Ishikawa (cell line): ENCODE results near the gene AP2M1.
A peak's percentile ranks its signal among the peaks of the same experiment; 100 is the strongest.

Experiments
- CEBPB ChIP-seq: IDR thresholded peaks from 2 replicates; pipeline ENCODE4 v1.6.1; 2012
- CREB1 ChIP-seq: IDR thresholded peaks from 2 replicates; pipeline ENCODE4 v1.6.1; 2012; ENCODE audit warnings: low read depth
- EGR1 ChIP-seq: IDR thresholded peaks from 2 replicates; pipeline ENCODE4 v1.6.1; 2012
- EP300 ChIP-seq: IDR thresholded peaks from 2 replicates; pipeline ENCODE4 v1.6.1; 2012; ENCODE audit warnings: borderline replicate concordance
- FOXM1 ChIP-seq: IDR thresholded peaks from 2 replicates; pipeline ENCODE4 v1.6.1; 2012; ENCODE audit warnings: low read depth, borderline replicate concordance
- NFIC ChIP-seq: IDR thresholded peaks from 2 replicates; pipeline ENCODE4 v1.6.1; 2012
- RAD21 ChIP-seq: IDR thresholded peaks from 2 replicates; pipeline ENCODE4 v1.6.1; 2012; ENCODE audit warnings: low read depth
- TAF1 ChIP-seq: IDR thresholded peaks from 2 replicates; pipeline ENCODE4 v1.6.1; 2012; ENCODE audit warnings: low read depth, mild to moderate bottlenecking
- TCF12 ChIP-seq: IDR thresholded peaks from 2 replicates; pipeline ENCODE4 v1.6.1; 2012; ENCODE audit warnings: low read depth
- TEAD4 ChIP-seq: IDR thresholded peaks from 2 replicates; pipeline ENCODE4 v1.6.1; 2012
- YY1 ChIP-seq: IDR thresholded peaks from 2 replicates; pipeline ENCODE4 v1.6.1; 2012; ENCODE audit warnings: low read depth
- ZBTB7A ChIP-seq: IDR thresholded peaks from 2 replicates; pipeline ENCODE4 v1.6.1; 2012; ENCODE audit warnings: low read depth
- TF ChIP-seq, protein P1 (sequence below): IDR thresholded peaks from 2 replicates; pipeline ENCODE4 v1.6.1; 2012; ENCODE audit warnings: low read depth, mild to moderate bottlenecking
- TF ChIP-seq, protein P2 (sequence below): IDR thresholded peaks from 2 replicates; pipeline ENCODE4 v1.6.1; 2012
- TF ChIP-seq, protein P3 (sequence below): IDR thresholded peaks from 2 replicates; pipeline ENCODE4 v1.6.1; 2012

AP2M1 gene

DNA sequence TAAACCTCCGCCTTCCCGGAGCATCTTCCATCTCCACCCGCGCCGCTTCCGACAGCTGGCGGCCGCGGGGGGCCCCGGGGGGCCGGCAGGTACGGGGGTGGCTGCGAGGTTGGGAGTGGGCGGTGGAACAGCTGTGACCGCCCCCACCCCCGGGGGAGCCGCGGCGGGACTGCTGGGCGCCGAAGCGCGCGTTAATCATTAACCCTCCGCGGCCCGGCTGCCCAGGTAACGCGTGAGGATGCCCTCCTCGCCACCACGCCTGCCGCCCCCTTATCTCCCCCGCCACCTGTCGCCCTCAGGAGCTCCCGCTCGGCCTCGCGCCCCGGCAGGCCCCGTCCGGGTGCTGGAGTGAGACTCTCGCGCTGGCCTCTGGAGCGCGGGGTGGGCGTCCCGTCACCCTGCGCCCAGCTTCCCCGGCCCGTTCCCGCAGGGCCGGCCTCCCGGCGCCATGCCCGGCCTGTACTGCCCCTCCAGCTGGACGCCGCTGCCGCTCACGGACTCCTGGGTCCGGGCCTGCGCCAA, 55.5 kb downstream of the AP2M1 start:
- TF ChIP-seq, protein P1, sequence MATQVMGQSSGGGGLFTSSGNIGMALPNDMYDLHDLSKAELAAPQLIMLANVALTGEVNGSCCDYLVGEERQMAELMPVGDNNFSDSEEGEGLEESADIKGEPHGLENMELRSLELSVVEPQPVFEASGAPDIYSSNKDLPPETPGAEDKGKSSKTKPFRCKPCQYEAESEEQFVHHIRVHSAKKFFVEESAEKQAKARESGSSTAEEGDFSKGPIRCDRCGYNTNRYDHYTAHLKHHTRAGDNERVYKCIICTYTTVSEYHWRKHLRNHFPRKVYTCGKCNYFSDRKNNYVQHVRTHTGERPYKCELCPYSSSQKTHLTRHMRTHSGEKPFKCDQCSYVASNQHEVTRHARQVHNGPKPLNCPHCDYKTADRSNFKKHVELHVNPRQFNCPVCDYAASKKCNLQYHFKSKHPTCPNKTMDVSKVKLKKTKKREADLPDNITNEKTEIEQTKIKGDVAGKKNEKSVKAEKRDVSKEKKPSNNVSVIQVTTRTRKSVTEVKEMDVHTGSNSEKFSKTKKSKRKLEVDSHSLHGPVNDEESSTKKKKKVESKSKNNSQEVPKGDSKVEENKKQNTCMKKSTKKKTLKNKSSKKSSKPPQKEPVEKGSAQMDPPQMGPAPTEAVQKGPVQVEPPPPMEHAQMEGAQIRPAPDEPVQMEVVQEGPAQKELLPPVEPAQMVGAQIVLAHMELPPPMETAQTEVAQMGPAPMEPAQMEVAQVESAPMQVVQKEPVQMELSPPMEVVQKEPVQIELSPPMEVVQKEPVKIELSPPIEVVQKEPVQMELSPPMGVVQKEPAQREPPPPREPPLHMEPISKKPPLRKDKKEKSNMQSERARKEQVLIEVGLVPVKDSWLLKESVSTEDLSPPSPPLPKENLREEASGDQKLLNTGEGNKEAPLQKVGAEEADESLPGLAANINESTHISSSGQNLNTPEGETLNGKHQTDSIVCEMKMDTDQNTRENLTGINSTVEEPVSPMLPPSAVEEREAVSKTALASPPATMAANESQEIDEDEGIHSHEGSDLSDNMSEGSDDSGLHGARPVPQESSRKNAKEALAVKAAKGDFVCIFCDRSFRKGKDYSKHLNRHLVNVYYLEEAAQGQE, result no peak
- TF ChIP-seq EGR1 (peak; percentile 73), YY1 (0 out of 2 replicates have a peak, but pooled peaks have one; percentile 39)
- TF ChIP-seq, protein P2, sequence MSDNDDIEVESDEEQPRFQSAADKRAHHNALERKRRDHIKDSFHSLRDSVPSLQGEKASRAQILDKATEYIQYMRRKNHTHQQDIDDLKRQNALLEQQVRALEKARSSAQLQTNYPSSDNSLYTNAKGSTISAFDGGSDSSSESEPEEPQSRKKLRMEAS, result peak; percentile 7; the same call in 1 of the 2 replicates

DNA sequence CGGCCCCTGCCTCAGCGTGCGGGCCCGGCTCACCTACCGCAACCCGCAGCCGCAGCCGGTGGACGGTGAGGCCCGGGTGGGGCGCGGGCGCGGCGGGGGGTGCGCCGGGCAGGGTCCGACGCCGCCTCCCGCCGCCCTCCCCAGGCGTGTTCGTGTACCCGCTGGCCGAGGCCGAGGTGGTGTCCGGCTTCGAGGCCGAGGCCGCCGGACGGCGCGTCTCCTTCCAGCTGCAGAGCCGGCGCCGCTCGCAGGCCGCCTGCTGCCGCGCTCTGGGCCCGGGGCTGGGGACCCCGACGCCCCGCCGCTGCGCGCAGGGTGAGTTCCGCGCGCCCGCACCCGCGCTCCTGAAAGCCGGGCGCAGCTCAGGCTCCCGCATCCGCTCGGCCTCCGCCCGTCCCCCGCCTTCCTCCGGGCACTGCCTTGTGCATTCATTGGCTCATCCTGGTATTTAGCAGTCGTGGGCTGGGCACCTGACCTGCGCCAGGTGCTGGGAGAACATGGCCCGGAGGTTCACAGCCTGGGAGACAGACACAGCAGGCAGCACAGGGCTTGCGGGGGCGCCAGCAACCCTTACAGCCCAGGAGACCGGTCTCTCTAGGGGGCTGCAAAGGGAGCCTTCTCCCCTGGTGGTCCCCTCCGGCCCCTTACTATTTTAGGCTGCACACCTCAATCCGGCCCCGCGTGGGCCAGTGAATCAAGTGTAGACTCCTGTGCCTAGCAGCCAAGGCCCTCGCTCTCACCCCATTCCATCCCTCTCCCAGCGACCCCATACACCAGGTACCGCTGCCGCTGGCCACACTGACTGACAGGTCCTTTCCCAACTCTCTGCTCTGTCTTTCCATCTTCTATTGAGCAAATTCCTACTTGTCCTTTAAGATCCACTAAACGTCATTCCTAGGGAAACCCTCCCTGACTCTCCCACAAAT, 56.2 kb downstream of the AP2M1 start:
- TF ChIP-seq YY1, result no peak
- TF ChIP-seq CREB1, result no peak
- 0 out of 2 replicates have a peak, but pooled peaks have one; percentile 26 for TF ChIP-seq TCF12
- TF ChIP-seq, protein P3, sequence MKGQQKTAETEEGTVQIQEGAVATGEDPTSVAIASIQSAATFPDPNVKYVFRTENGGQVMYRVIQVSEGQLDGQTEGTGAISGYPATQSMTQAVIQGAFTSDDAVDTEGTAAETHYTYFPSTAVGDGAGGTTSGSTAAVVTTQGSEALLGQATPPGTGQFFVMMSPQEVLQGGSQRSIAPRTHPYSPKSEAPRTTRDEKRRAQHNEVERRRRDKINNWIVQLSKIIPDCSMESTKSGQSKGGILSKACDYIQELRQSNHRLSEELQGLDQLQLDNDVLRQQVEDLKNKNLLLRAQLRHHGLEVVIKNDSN, result peak; percentile 86
- TF ChIP-seq ZBTB7A, result no peak
- TF ChIP-seq NFIC, result no peak
- no peak for TF ChIP-seq RAD21
- TF ChIP-seq CEBPB, result no peak
- TF ChIP-seq, protein P2, result peak; percentile 38; the same call in 1 of the 2 replicates
- TF ChIP-seq EGR1, result peak; percentile 44
- TF ChIP-seq, protein P1, result no peak
- no peak for TF ChIP-seq TAF1
- no peak for TF ChIP-seq FOXM1
- peak; percentile 61 for TF ChIP-seq TEAD4
- TF ChIP-seq EP300, result no peak

DNA sequence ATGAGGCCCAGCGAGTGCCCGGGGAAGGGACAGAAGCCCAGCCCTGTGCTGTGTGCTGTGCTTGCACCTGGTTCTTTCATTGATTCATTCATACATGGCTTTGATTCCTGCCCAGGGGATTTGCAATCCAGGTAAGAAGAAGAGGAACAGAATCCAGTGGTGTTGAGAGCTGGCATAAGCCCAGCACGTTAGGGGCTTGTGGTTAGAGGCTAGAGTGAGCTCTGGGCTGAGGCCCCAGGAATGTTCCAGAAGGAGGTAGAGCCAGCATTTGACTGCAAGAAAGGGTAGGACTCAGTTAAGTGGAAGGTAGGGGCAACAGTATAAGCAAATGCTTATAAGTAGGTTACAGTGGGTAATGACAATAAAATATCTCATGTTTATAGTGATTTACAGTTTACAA, 57.0 kb downstream of the AP2M1 start:
- TF ChIP-seq YY1 (no peak), CREB1 (no peak), NFIC (no peak), TCF12 (no peak), RAD21 (no peak), TEAD4 (no peak), TAF1 (no peak), EP300 (no peak), ZBTB7A (no peak)
- TF ChIP-seq, protein P3, result no peak
- TF ChIP-seq, protein P1, result no peak

DNA sequence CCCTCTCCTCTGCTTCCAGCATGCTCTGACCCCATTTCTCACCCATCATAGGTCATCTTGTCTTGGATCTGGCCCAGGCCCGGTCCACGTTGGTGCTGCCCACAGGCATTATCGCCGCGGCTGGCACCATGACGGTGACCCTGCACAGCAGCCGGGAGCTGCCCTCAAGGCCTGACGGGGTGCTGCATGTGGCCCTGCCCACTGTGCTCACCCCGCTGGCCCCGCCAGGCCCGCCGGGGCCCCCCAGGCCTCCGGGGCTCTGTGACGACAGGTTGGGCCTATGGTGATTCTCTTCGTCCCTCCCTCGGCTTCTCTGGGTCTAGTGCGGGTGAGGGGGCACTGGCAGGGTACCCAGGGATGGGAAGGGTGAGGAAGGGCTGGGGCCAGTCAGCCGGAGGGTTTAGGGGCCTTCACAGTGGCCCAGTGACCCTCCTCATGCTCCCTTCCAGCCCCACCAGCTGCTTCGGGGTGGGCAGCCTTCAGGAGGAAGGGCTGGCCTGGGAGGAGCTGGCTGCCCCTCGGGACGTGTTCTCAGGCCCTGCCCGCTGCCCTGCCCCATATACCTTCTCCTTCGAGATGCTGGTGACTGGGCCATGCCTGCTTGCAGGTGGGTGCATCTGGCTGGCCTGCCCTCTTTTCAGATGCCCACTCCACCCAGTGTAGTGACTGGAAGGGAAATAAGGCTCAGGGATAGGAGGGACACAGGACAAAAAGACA, 58.6 kb downstream of the AP2M1 start:
- TF ChIP-seq EGR1, result no peak
- TF ChIP-seq, protein P1, result no peak
- TF ChIP-seq, protein P3, result no peak
- TF ChIP-seq TAF1, result no peak
- TF ChIP-seq CREB1, result no peak
- no peak for TF ChIP-seq ZBTB7A
- TF ChIP-seq CEBPB, result no peak
- TF ChIP-seq EP300, result no peak
- TF ChIP-seq TEAD4, result no peak
- no peak for TF ChIP-seq TCF12
- no peak for TF ChIP-seq YY1
- no peak for TF ChIP-seq RAD21
- TF ChIP-seq, protein P2, result no peak
- no peak for TF ChIP-seq NFIC
- TF ChIP-seq FOXM1, result no peak
